BE2C (cell line): ENCODE measurements around the gene ATP5F1E.
"Not testable (repeated sequence)": the region's sequence is repeated elsewhere in the genome, so short reads cannot be mapped to it uniquely, and the experiment has no call there.

Experiments
- DNase-seq: peaks from one replicate; pipeline ENCODE4 v3.0.0-alpha.2; 2020
- H3K27me3 ChIP-seq: fragments of 250-450 bp; sonication (Bioruptor Pico); 2 replicates; pipeline ENCODE4 v1.5.1; 2020; ENCODE audit warnings: mild to moderate bottlenecking
- H3K36me3 ChIP-seq: fragments of 250-450 bp; sonication (Bioruptor Pico); 2 replicates; pipeline ENCODE4 v1.5.1; 2020; ENCODE audit warnings: mild to moderate bottlenecking
- H3K4me1 ChIP-seq: fragments of 250-450 bp; sonication (Bioruptor Pico); 2 replicates; pipeline ENCODE4 v1.5.1; 2020
- H3K4me3 ChIP-seq: 2 replicates; pipeline ENCODE4 v1.5.1; 2011; ENCODE audit warnings: low read depth, low read length
- H3K9me3 ChIP-seq: fragments of 250-450 bp; sonication (Bioruptor Pico); 2 replicates; pipeline ENCODE4 v1.5.1; 2020
- TF ChIP-seq, protein P1 (sequence below): IDR thresholded peaks from 2 replicates; pipeline ENCODE4 v1.5.1; 2012; ENCODE audit warnings: mild to moderate bottlenecking, low read depth, low read length

Gene ATP5F1E

DNA sequence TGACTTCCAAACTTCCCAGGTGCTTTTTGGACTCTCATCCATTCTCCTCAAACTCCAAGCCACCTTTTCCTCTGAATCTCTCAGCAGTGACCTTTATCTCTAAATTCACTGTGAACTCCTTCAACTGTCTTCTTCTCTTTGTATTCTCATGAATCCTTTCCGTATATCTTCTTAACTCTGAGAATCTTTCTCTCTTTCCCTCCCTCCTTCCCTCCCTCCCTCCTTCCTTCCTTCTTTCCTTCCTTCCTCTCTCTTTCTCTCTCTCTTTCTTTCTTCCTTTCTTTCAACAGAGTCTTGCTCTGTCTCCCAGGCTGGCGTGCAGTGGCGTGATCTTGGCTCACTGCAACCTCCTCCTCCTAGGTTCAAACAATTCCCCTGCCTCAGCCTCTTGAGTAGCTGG is 14.7 kb upstream of the ATP5F1E start:
- no peaks in the 10 kb centered on the region for H3K9me3 ChIP-seq
- TF ChIP-seq, protein P1, sequence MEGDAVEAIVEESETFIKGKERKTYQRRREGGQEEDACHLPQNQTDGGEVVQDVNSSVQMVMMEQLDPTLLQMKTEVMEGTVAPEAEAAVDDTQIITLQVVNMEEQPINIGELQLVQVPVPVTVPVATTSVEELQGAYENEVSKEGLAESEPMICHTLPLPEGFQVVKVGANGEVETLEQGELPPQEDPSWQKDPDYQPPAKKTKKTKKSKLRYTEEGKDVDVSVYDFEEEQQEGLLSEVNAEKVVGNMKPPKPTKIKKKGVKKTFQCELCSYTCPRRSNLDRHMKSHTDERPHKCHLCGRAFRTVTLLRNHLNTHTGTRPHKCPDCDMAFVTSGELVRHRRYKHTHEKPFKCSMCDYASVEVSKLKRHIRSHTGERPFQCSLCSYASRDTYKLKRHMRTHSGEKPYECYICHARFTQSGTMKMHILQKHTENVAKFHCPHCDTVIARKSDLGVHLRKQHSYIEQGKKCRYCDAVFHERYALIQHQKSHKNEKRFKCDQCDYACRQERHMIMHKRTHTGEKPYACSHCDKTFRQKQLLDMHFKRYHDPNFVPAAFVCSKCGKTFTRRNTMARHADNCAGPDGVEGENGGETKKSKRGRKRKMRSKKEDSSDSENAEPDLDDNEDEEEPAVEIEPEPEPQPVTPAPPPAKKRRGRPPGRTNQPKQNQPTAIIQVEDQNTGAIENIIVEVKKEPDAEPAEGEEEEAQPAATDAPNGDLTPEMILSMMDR = no peak
- no peaks in the 10 kb centered on the region for H3K27me3 ChIP-seq
- H3K36me3 ChIP-seq = no peaks in the 10 kb centered on the region
- H3K4me3 ChIP-seq = no peak overlapping the region
- H3K4me1 ChIP-seq = peaks cover 3% of the 10 kb centered on the region; the same call in 1 of the 2 replicates
- no peak for DNase-seq

DNA sequence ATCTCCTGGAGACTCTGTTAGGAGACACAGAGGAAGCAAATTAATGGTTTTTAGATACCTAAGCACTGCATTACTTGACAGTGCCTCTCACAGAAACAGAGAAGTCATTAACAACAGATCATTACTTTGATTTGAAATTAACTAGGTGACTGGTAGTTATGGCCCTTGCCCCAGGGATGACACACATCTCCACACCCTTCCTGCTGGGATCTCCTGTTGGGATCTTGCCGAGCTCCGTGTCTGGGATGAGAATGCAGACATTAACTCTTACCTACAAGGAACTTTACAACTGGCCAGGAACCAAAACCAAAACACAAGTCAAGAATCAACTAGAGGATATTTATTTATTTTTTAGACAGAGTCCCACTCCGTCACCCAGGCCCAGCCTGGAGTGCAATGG is 12.7 kb upstream of the ATP5F1E start:
- Histone ChIP-seq H3K4me3 (no peak overlapping the region), H3K27me3 (no peaks in the 10 kb centered on the region), H3K4me1 (peaks cover 3% of the 10 kb centered on the region; the same call in 1 of the 2 replicates), H3K36me3 (peaks cover 16% of the 10 kb centered on the region), H3K9me3 (no peaks in the 10 kb centered on the region)
- TF ChIP-seq, protein P1 = no peak
- no peak for DNase-seq

DNA sequence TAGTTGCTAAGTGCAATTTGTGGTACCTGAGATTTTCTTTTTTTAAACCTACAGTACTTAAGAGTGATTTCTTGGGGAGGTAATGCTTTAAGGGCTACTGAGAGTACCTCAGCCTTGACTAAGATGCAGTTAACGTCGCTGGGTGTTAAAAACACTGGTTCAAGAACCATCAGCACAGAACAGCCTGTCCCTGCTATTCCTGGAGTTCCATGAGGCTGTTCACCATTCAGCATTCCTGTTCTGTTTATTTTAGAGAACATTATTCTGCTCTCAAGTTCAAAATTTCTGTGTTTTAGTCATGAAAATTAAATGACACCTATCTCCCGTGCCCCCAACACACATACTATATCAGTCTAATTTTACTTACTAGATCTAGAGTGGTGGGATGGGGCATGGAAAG is 12.2 kb upstream of the ATP5F1E start:
- Histone ChIP-seq H3K9me3 (no peaks in the 10 kb centered on the region), H3K27me3 (no peaks in the 10 kb centered on the region), H3K36me3 (peaks cover 16% of the 10 kb centered on the region), H3K4me1 (peaks cover 3% of the 10 kb centered on the region), H3K4me3 (no peak overlapping the region)
- TF ChIP-seq, protein P1 = no peak
- DNase-seq = no peak

DNA sequence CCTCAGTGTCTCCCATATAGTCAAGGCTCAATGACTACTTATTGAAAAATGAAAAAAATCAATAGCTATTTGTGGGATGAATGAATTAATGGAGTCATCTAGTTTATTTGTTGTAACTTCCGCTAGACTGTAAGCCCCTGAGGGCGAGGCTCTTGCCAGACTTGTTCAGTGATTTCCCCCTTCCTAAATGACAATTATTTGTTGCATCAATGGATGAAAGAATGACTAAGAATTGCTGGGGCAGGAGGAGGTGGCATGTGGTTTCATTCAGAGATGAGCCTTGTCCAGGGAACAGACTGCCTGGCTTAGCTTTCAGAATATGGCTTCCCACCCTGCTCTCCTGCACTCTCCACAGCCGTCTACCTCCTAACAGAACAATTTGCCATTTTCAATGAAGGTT is 11.6 kb upstream of the ATP5F1E start:
- H3K4me1 ChIP-seq = peaks cover 3% of the 10 kb centered on the region
- H3K27me3 ChIP-seq = no peaks in the 10 kb centered on the region
- H3K36me3 ChIP-seq = peaks cover 16% of the 10 kb centered on the region
- no peak for DNase-seq
- H3K4me3 ChIP-seq = no peak overlapping the region
- TF ChIP-seq, protein P1 = no peak
- no peaks in the 10 kb centered on the region for H3K9me3 ChIP-seq

DNA sequence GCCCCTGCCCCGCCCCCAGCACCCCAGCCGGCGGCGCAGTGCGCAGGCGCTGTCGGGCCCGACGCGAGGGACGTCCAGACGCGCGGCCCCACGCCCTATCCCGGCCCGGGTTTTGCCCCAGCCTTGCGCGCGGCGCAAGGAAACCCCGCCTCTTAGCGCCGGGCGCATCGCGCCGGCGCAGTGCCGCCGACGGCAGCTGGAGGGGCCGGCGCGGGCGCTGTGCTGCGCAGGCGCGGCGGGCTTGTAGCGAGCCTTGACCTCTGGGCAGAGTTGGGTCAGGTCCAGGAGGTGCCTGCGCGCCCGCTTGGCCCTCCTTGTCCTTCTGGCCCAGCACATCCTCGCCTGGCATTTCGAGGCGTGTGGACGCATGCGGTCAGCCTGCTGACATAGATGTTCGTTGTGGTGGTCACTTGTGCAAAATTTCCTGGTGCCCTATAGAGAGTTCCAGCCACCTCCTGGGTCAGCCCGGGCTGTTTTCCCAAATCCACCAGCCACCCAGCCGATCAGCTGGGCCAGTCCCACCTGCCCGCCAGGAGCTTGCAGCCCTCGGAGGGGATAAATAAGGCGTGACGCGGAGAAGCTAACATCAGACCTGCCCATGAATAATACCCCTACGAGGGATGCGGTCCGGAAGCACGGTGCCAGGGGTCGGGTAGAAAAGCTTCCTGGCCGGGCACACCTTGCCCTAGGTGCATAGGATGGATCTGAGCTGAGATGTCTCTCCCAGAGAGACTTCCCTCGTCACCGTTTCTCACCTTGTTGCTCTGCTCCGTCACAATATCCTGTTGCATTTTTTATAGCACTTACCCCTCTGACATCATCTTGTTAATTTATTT is 10.9 kb upstream of the ATP5F1E start:
- peaks cover 5% of the 10 kb centered on the region for H3K4me1 ChIP-seq
- peak overlapping the region; percentile 79 for H3K4me3 ChIP-seq
- H3K9me3 ChIP-seq = no peaks in the 10 kb centered on the region
- H3K36me3 ChIP-seq = peaks cover 18% of the 10 kb centered on the region
- TF ChIP-seq, protein P1 = no peak
- no peaks in the 10 kb centered on the region for H3K27me3 ChIP-seq
- peak; percentile 95 for DNase-seq

DNA sequence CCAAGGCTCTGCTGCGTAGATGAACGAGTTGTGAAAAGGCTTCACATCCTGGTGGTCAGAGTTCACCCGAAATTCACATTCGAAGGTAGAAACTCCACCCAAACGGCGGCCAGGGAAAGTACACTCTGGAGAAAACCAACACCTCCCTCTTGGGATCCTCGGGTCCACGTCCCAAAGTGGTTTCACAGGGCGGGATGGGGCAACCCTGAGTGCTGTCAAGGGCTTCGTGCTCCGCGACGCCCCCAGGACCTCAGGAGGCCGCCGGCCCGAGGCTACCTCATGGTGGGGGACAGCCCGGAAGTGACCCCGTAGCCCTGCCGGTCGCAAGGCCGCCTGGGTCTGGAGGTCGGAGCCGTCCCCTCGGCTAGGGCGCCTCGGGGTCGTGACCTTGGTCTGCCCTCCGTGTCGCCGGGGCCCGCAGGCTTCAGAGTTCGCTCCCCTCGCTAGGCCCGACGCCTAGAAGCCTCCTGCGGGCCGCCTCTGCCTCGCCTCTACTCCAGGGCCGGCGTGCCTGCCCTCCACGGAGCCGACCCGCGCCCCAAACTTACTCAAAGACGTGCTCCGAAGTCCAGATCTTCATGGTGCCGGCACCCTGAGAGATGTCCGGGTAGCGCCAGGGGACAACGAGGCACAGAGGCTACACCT is 10.1 kb upstream of the ATP5F1E start, which contains the start of gene PRELID3B:
Gene PRELID3B (minus strand): TSS at position 636 of the 645 bp plus-strand sequence. CDS start 56 bp downstream, at position 580.
- TF ChIP-seq, protein P1 = no peak
- Histone ChIP-seq H3K4me3 (peak within 1 kb of the TSS; percentile 79), H3K9me3 (no peaks in the 10 kb centered on the region), H3K36me3 (peaks cover 26% of the 10 kb centered on the region), H3K27me3 (no peaks in the 10 kb centered on the region), H3K4me1 (peaks cover 9% of the 10 kb centered on the region)
- no peak for DNase-seq

DNA sequence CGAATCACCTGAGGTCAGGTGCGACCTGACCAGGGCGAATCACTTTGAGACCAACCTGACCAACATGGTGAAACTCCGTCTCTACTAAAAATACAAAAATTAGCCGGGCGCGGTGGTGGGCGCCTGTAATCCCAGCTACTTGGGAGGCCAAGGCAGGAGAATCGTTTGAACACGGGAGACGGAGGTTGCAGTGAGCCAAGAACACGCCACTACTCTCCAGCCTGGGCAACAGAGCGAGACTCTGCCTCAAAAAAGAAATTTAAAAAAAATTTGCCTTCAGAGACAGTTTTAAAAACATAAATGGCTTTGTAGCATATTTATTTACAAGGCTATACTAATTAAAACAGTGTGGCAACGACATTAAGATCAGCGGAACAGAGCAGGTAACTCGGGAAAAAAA is 9.4 kb upstream of the ATP5F1E start:
- not testable (repeated sequence) for H3K9me3 ChIP-seq, DNase-seq, H3K4me1 ChIP-seq, H3K27me3 ChIP-seq
- peaks cover 32% of the 10 kb centered on the region for H3K36me3 ChIP-seq
- H3K4me3 ChIP-seq = peak overlapping the region; percentile 79
